ENCODE measurements around the gene BTAF1. TPM values are rescaled to one million over a fixed set of nuclear protein-coding genes. Genes with fewer than 3 reads are reported as not detected.
A peak's percentile ranks its signal among the peaks of the same experiment; 100 is the strongest.

The BTAF1 gene
- total RNA-seq, 1 donor from 2014 or later = 41.7 TPM

- H3K36me3 Mint-ChIP-seq (ENCODE audit: low read depth) = no peaks in the 10 kb centered on the region
- DNase-seq (ENCODE audit: low read depth, low spot score) = no peak
- peak overlapping the region; percentile 76 for H3K27ac Mint-ChIP-seq (ENCODE audit: unreplicated experiment)
- H3K4me1 Mint-ChIP-seq = peaks cover 76% of the 10 kb centered on the region
- no peaks in the 10 kb centered on the region for H3K9me3 Mint-ChIP-seq
- no peaks in the 10 kb centered on the region for H3K27me3 Mint-ChIP-seq (ENCODE audit: low read depth)
- H3K4me3 Mint-ChIP-seq = peak overlapping the region; percentile 61
- TF ChIP-seq, protein P1, sequence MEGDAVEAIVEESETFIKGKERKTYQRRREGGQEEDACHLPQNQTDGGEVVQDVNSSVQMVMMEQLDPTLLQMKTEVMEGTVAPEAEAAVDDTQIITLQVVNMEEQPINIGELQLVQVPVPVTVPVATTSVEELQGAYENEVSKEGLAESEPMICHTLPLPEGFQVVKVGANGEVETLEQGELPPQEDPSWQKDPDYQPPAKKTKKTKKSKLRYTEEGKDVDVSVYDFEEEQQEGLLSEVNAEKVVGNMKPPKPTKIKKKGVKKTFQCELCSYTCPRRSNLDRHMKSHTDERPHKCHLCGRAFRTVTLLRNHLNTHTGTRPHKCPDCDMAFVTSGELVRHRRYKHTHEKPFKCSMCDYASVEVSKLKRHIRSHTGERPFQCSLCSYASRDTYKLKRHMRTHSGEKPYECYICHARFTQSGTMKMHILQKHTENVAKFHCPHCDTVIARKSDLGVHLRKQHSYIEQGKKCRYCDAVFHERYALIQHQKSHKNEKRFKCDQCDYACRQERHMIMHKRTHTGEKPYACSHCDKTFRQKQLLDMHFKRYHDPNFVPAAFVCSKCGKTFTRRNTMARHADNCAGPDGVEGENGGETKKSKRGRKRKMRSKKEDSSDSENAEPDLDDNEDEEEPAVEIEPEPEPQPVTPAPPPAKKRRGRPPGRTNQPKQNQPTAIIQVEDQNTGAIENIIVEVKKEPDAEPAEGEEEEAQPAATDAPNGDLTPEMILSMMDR (conservative IDR thresholded peaks at IDR 0.05) = no peak
Observed at GRCh38 chr10:91883549-91884444, 39.8 kb upstream of the BTAF1 start.

DNA sequence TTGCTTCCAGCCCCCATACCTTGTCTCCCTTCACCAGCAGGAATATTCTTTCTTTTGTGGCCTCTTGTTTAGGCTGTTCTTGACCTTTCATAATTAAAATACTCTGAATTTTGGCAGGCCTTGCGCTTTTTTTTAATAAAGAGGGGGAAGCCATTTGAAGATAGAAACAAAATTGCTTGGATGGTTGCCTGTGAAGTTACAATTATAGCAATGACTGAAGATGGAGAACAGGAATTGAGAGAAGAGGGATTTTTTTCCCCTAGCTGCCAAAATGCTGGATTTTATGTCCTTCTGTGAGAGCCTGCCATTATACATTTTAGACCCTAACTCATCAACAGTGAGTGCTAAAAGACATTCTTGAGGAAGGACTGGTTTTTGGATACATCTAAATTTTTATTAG is 39.0 kb upstream of the BTAF1 start:
- TF ChIP-seq, protein P1 (conservative IDR thresholded peaks at IDR 0.05) = no peak
- no peaks in the 10 kb centered on the region for H3K9me3 Mint-ChIP-seq
- no peaks in the 10 kb centered on the region for H3K27me3 Mint-ChIP-seq (ENCODE audit: low read depth)
- H3K36me3 Mint-ChIP-seq (ENCODE audit: low read depth) = no peaks in the 10 kb centered on the region
- H3K4me3 Mint-ChIP-seq = peak overlapping the region; percentile 61
- peak overlapping the region; percentile 76 for H3K27ac Mint-ChIP-seq (ENCODE audit: unreplicated experiment)
- DNase-seq (ENCODE audit: low read depth, low spot score) = no peak
- H3K4me1 Mint-ChIP-seq = peaks cover 74% of the 10 kb centered on the region

DNA sequence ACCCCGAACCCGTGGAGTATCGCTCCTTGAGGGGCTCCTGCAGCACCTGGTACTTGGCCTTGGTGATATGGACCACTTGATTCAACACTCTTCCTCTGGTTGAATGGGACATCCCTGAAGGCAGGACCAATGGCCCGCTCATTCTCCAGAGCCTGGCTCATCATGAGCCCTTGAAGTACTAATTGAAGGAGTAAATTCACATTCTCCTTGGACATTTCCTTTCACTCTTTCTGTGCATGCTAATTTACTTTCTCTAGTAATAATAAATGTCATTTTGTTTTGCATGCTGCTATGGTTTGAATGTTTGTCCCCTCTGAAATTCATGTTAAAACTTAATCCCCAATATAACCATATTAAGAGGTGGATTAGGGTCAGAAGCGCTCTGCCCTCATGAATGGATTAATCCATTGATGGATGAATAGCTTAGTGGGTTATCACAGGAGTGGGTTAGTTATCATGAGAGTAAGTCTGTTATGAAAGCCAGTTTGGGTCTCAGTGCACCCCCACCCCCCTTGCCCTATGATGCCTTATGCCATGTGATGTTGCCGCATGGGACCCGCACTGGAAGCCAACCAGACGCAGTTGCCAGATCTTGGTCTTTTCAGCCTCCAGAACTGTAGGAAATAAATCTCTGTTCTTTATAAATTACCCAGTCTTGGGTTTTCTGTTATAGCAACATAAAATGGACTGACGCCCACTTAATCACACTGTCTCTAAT is 38.0 kb upstream of the BTAF1 start:
- Mint-ChIP-seq H3K4me1 (peaks cover 74% of the 10 kb centered on the region), H3K27ac (ENCODE audit: unreplicated experiment) (peak overlapping the region; percentile 70)

GRCh38 chr10:91886954-91887271 is 36.7 kb upstream of the BTAF1 start:
- no peaks in the 10 kb centered on the region for H3K27me3 Mint-ChIP-seq (ENCODE audit: low read depth)

More for the DNA sequence above, 38.0 kb upstream of the BTAF1 start:
- H3K36me3 Mint-ChIP-seq (ENCODE audit: low read depth) = no peaks in the 10 kb centered on the region
- H3K27me3 Mint-ChIP-seq (ENCODE audit: low read depth) = no peaks in the 10 kb centered on the region
- no peak for DNase-seq (ENCODE audit: low read depth, low spot score)
- H3K9me3 Mint-ChIP-seq = no peaks in the 10 kb centered on the region
- H3K4me3 Mint-ChIP-seq = peak overlapping the region; percentile 8
- TF ChIP-seq, protein P1 (conservative IDR thresholded peaks at IDR 0.05) = no peak

More at GRCh38 chr10:91886954-91887271, 36.7 kb upstream of the BTAF1 start:
- no peak for DNase-seq (ENCODE audit: low read depth, low spot score)
- H3K9me3 Mint-ChIP-seq = no peaks in the 10 kb centered on the region
- H3K27ac Mint-ChIP-seq (ENCODE audit: unreplicated experiment) = peak overlapping the region; percentile 99
- H3K4me1 Mint-ChIP-seq = peaks cover 78% of the 10 kb centered on the region
- H3K4me3 Mint-ChIP-seq = peak overlapping the region; percentile 87
- no peaks in the 10 kb centered on the region for H3K36me3 Mint-ChIP-seq (ENCODE audit: low read depth)
- TF ChIP-seq, protein P1 (conservative IDR thresholded peaks at IDR 0.05) = no peak

Data from neural crest cell (in vitro differentiated cells).